Stimulated activated CD8-positive, alpha-beta memory T cell treated with anti-CD3 and anti-CD28 coated beads, Interleukin-2, amount 100 ng/mL, for 1 hour (primary cell): Measurements from ENCODE around the gene LIN7B.
"Not testable (repeated sequence)": the region's sequence is repeated elsewhere in the genome, so short reads cannot be mapped to it uniquely, and the experiment has no call there.

Experiments used
- DNase-seq, 2 donors: peaks; one replicate each; pipeline ENCODE4 v3.0.0-alpha.2; 2020; ENCODE audit warnings: low read depth in 2 of 2

The LIN7B gene

GRCh38 chr19:49142866-49143335 lies 28.7 kb downstream of the LIN7B start:
- DNase-seq = no peak

DNA sequence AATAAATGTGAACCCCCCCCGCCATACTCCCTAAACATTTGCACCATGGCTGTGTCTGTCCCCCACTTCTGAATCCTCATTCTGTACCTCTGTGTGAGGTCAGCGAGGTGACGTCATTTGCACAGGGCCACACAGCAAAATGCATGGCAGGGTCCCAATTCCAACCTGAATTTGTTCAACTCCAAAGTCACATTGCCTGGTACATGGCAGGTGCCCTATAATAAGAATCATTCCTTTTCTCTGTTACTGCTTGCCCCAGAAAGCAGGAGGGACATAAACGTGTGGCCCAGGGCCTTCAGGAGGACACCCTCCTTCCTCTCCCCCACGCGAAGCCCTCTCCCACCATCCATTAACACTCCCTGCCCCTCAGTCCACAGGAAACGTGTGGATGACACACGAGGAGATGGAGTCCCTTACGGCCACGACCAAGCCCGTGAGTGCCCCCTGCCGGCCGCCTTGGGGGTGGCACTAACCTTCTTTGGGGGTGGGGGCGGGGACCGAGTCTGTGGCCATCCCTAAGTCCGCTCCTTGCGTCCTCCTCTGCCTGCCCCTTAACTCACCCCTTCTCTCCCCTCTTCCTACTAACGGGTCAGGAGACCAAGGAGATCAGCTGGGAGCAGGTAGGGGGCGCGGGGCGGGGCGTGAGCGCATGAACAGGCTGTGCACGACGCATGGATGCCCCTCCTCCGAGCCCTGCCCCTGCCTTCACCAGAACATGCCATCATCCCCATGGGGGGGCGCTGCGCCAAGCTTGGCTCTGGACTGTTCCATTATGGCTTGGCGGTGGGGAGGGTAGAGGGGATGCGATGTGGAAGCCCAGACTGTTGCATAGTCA lies 31.6 kb downstream of the LIN7B start:
- DNase-seq = peak; percentile 56 to 63

- not testable (repeated sequence) for DNase-seq
These were observed 32.2 kb downstream of the LIN7B start for GRCh38 chr19:49146408-49146770.

- no peak for DNase-seq
These were observed 34.0 kb downstream of the LIN7B start for GRCh38 chr19:49148044-49148682.

DNA sequence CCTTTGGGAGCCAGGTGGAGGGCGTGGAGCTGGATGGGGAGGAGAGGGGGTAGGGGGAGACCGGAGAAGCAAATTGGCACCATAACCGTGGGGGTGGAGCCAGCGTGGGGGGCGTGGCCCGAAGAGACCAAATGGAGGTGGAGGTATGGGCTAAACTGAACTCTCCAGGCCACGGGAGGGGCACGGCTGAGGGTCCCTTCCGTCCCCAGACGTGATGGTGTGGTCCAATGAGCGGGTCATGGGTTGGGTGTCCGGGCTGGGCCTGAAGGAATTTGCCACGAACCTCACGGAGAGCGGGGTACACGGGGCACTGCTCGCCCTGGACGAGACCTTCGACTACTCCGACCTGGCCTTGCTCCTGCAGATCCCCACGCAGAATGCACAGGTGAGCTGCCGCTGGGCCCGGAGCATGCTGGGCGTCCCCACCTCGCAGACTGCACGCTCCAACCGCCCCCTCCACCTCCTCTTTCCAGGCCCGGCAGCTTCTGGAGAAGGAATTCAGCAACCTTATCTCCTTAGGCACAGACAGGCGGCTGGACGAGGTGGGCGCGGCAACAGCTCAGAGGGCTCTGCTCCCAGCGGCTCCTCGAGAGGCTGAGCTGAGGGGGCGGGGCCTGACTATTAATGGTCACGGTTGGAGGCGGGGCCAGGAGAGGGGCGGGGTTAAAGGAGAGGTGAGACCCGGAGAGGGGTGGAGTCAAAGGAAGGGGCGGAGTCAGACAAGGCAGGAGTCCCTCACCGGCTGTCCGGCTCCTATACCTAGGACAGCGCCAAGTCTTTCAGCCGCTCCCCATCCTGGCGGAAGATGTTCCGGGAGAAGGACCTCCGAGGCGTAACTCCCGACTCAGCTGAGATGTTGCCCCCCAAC lies 34.8 kb downstream of the LIN7B start:
- DNase-seq = peak; percentile 43 to 66

- no peak for DNase-seq
These were observed 35.5 kb downstream of the LIN7B start for GRCh38 chr19:49149652-49150105.

- DNase-seq = no peak
These were observed 36.2 kb downstream of the LIN7B start for GRCh38 chr19:49150106-49150943.

DNA sequence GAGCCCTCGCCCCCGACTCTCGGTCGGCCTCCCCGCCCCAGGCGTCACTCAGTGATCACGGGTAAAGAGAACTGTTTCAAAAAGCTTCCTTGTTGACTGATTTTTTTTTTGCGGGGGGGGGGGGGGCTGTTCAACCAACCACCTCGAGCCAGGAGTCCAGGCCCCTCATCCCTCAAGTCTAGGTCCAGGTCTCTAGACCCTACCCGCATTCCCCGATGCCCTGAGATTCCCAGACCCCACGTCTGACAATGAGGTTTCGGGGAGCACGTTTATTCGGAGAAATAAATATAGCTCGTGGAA lies 36.7 kb downstream of the LIN7B start:
- DNase-seq = no peak

GRCh38 chr19:49151267-49152118 lies 37.3 kb downstream of the LIN7B start:
- DNase-seq = no peak

DNA sequence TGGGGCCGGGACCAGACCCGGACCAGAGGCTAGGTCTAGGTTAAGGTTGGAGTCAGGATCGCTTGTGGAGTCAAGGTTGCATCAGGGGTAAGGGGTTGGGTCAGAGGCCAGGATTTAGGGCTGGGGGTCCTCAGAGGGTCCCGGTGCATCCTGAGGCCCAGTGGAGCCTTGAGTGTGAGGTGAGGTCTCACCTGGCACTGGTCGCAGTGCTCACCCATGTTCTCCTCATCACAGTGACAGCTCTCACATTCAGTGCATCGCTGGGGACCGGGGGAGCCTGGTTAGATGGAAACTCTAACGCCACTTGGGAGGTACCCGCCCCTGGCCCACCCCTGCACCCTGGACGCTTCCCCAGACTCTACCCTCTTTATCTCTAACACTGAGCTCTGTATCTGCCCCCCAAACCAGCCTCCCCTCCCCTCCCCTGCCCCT lies 38.0 kb downstream of the LIN7B start:
- no peak for DNase-seq

DNA sequence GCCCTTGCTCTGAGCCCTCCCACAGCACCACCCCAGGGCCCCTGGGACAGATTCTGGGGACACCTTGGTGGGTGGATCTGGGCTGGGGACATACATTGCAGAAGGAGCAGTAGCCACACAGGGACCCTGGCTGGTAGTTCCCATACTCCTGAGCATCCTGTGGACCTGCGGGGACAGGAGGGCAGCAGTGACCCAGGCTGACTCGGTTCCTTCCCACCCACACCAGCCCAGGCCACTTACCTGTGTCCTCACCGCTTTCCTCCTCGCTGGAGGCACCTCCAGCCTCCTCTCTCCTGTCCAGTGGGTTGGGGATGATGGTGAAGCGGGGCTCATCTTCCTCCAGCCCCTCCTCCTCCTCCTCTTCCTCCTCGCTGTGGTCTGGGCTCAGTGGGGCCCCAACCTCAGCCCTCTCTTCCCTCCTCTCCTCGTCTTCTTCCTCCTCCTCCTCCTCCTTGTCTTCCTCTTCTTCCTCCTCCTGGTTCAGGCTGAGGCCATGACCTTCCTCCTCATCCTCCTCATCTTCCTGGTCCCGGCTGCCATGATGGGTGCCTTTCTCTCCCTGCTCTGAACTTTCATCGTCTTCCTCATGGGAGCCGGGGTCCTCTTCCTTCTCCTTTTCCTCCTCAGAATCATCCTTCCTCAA lies 39.1 kb downstream of the LIN7B start:
- no peak for DNase-seq

DNA sequence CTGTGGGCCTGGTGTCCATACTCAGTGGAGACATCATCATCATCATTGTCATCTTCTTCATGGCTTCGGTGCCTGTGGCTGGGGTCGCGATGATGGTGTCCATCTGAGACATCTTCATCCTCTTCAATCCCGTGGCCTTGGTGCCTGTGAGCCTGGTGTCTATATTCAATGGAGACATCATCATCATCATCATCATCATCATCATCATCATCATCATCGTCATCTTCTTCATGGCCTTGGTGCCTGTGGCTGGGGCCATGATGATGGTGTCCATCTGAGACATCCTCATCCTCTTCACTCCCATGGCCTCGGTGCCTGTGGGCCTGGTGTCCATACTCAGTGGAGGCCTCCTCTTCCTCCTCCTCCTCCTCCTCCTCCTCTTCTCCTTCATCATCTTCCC lies 40.1 kb downstream of the LIN7B start:
- no peak for DNase-seq

DNA sequence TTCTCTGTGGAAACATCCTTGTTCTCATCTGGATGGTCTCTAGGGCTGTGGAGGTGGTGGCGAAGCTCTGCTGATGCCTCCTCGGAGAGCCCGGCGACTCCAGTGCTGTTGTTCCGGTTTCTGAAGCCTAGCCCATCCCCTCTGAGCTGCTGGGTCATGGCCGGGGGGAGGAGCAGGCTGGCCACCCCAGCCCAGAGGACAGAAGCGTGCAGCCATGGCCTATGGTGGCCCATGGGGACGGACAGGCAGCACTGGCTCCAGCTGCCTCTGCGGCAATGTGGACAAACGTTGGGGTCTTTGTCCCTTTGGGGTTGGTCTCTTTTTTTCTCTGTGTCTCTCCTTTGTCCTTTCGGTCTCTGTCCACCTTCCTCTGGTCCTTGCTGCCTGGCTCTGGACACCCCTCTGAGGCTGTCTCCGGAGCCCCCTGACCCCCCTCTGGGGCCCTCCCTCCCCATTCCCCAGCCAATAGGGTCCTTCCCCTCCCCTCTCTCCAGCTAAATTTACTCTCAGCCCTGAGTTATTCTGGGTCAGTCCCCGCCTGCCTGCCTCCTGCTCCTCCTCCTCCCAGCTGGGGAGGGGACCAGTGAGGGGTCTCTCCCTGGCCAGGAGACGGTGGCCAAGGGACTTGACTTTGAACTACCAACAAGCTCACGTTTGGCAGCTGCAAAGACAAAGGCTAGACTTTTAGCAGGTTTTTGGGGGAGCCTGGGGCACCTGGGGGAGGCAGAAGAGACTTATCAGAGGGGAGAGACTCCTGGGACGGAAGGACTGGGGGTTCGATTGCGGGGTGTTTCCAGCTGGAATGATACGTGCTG lies 41.0 kb downstream of the LIN7B start, which contains the start of gene HRC:
Gene HRC (minus strand): TSS at position 392 of the 815 bp plus-strand sequence. CDS start 159 bp downstream, at position 233.
- DNase-seq = no peak

DNA sequence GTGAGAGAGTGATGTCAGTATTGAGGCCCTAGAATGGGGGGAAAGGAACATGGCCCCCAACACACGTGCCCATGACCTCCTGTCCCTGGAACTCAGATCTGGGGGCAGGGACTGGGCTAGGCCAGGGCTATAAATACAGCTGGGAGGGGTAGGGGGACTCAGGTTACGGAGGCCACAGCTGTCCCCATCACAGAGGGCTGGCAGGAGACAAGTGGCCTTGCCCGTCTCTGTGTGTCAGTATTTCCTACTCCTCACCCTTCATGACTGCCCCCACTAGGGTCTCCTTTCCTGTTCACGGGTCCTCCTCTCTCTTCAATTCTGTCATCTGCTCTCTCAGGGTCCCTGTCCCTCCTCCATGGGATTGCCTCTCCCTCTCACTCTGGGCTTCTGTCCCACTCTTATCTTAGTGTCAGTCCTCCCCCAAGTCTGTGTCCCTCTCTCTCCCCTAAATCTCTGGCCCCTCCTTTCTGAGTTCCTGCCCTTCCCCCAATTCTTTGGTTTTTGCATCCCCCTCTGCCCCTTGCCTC lies 41.7 kb downstream of the LIN7B start:
- DNase-seq = no peak

- no peak for DNase-seq
These were observed 43.5 kb downstream of the LIN7B start, which contains the start of gene TRPM4 for GRCh38 chr19:49157445-49158224. Gene TRPM4, plus strand, starts transcription at chr19:49157792. Its CDS starts 75 bp downstream, at chr19:49157867.

- DNase-seq = no peak
These were observed 46.5 kb downstream of the LIN7B start for GRCh38 chr19:49160450-49161189.

GRCh38 chr19:49161987-49162386 lies 47.8 kb downstream of the LIN7B start:
- DNase-seq = no peak
